Measurements from ENCODE around the gene RSPRY1.

Gene RSPRY1

DNA sequence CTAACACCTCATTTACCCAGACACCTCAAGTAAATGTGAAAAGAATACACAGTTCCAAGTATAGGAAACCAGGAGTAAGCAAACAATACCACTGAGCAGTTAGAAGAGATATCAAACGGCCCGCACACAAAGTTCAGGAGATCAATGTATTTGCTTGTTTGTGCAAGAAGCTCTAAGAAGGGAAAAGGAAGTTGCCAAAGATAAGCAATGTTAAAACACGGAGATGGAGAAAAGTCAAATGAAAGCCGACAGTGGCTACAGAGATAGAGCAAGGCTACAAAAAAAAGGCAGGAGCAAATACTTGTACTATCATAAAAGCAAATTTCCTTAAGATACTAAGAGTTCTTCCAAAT, 29.8 kb upstream of the RSPRY1 start:
- Histone ChIP-seq H3K9me3 (ENCODE audit: low read length) (no peaks in the 10 kb centered on the region), H3K36me3 (ENCODE audit: insufficient read depth, low read length) (peaks cover 38% of the 10 kb centered on the region), H3K27me3 (ENCODE audit: control insufficient read depth in 1 of 2, insufficient read depth in 2 of 2, low read length in 2 of 2) (no peaks in the 10 kb centered on the region), H3K27ac (ENCODE audit: low read depth, low read length) (no peak overlapping the region), H3K4me1 (ENCODE audit: insufficient read depth, low read length) (peaks cover 11% of the 10 kb centered on the region), H3K4me3 (ENCODE audit: low read depth in 1 of 2, low read length in 2 of 2) (no peak overlapping the region), H3K9ac (ENCODE audit: low read length) (no peak overlapping the region)

DNA sequence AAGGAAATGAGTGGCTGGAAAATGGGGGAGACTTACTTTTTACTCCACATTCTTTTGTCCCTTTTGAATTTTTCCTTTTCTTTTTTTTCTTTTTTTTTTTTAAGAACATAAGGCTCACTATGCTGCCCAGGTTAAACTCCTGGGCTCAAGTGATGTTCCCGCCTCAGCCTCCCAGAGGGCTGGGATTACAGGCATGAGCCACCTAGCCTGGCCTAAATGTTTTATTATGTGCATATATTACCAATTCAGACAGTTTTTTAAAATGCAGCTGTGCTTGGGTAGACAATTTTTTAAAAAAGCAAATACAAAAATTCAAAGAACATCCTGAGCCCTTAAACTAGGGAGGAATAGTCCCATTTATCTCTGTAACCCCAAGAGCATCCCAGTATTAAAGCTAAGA, 28.6 kb upstream of the RSPRY1 start:
- Histone ChIP-seq H3K27me3 (ENCODE audit: control insufficient read depth in 1 of 2, insufficient read depth in 2 of 2, low read length in 2 of 2) (no peaks in the 10 kb centered on the region), H3K4me1 (ENCODE audit: insufficient read depth, low read length) (peaks cover 11% of the 10 kb centered on the region), H3K9me3 (ENCODE audit: low read length) (no peaks in the 10 kb centered on the region), H3K4me3 (ENCODE audit: low read depth in 1 of 2, low read length in 2 of 2) (no peak overlapping the region), H3K36me3 (ENCODE audit: insufficient read depth, low read length) (peaks cover 35% of the 10 kb centered on the region), H3K9ac (ENCODE audit: low read length) (no peak overlapping the region), H3K27ac (ENCODE audit: low read depth, low read length) (no peak overlapping the region)

DNA sequence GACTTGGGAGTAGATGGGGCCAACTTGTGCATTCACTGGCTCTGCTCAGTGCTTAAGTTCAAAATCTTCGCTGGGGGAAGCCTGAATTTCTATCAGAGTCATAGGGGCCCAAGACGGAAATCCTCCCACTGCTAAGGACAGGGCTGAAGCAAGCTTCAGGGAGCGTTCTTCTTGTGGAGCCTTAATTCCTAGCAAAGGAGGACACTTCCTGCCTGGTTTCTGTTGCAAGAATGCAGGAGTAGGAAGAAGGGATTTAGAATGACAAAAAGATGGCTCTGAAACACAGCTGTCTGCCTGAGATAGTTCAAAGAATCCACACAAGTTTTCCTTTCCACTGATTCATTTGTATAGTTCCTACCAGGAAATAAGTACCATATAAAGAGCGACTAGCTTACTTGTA, 26.7 kb upstream of the RSPRY1 start:
- no peak overlapping the region for H3K27ac ChIP-seq (ENCODE audit: low read depth, low read length)
- H3K36me3 ChIP-seq (ENCODE audit: insufficient read depth, low read length): peaks cover 37% of the 10 kb centered on the region
- no peaks in the 10 kb centered on the region for H3K9me3 ChIP-seq (ENCODE audit: low read length)
- H3K9ac ChIP-seq (ENCODE audit: low read length): no peak overlapping the region
- H3K4me3 ChIP-seq (ENCODE audit: low read depth in 1 of 2, low read length in 2 of 2): no peak overlapping the region
- no peaks in the 10 kb centered on the region for H3K4me1 ChIP-seq (ENCODE audit: insufficient read depth, low read length)
- no peaks in the 10 kb centered on the region for H3K27me3 ChIP-seq (ENCODE audit: control insufficient read depth in 1 of 2, insufficient read depth in 2 of 2, low read length in 2 of 2)

DNA sequence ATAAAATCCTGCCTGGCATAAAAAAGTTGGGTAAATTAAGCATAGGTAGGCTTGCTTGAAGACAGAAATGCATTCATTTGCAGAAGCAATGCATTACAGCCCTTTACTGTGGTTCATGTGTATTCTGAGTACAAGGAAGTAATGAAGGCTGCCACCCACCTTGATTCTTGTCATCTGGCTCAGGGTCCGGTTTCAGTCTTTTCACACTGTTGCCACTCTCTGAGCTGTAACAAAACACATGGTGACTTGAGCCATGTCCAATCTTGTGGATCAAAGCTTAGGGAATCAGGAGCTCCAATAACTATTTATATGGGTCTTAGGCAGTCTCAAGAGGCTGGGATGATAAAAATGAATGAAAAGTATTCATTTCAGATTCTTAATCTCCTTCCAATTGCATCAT, 22.3 kb upstream of the RSPRY1 start:
- Histone ChIP-seq H3K9me3 (ENCODE audit: low read length) (no peaks in the 10 kb centered on the region), H3K4me1 (ENCODE audit: insufficient read depth, low read length) (no peaks in the 10 kb centered on the region)

DNA sequence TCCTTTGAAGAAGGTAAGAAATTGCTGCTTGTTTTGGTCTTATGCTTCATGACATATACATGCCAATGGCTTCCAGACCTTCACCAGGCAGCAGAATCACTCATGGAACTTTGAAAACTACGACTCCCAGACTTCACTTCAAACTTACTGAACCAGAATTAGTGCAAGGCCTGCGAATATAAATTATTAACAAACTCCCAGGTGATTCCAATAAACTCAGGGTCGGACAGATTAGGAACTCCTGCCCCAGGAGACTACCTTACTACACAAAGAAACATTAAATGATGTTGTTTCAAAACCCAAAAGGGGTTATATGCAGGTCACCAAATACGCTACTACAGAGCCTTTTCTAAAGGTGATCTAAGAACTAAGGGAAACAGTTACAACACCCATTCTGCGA, 20.6 kb upstream of the RSPRY1 start:
- Histone ChIP-seq H3K4me1 (ENCODE audit: insufficient read depth, low read length) (no peaks in the 10 kb centered on the region), H3K9me3 (ENCODE audit: low read length) (no peaks in the 10 kb centered on the region), H3K27ac (ENCODE audit: low read depth, low read length) (no peak overlapping the region), H3K4me3 (ENCODE audit: low read depth in 1 of 2, low read length in 2 of 2) (no peak overlapping the region), H3K36me3 (ENCODE audit: insufficient read depth, low read length) (peaks cover 45% of the 10 kb centered on the region), H3K27me3 (ENCODE audit: control insufficient read depth in 1 of 2, insufficient read depth in 2 of 2, low read length in 2 of 2) (no peaks in the 10 kb centered on the region), H3K9ac (ENCODE audit: low read length) (no peak overlapping the region)

More for the DNA sequence above, 22.3 kb upstream of the RSPRY1 start:
- H3K27me3 ChIP-seq (ENCODE audit: control insufficient read depth in 1 of 2, insufficient read depth in 2 of 2, low read length in 2 of 2): no peaks in the 10 kb centered on the region
- no peak overlapping the region for H3K27ac ChIP-seq (ENCODE audit: low read depth, low read length)
- H3K9ac ChIP-seq (ENCODE audit: low read length): no peak overlapping the region
- peaks cover 45% of the 10 kb centered on the region for H3K36me3 ChIP-seq (ENCODE audit: insufficient read depth, low read length)
- H3K4me3 ChIP-seq (ENCODE audit: low read depth in 1 of 2, low read length in 2 of 2): no peak overlapping the region

DNA sequence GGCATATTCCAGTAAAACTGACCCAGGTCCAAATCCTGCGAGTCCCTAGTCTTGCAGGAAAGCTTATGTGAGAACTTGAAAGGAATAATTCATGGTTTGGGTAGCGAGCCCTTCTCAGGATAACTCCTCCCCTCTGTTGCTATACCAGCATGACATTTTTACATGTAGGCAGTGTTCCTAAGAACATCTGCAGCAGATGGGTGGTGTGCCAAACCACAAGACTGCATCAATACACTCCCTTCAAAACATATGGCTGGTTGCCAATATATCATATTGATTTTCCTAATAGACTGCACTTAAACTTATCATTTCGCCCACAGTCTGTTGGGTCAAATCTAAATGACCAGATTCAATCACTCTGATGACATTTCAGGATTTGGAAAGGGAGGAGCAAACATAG, 20.2 kb upstream of the RSPRY1 start:
- no peaks in the 10 kb centered on the region for H3K27me3 ChIP-seq (ENCODE audit: control insufficient read depth in 1 of 2, insufficient read depth in 2 of 2, low read length in 2 of 2)
- H3K9me3 ChIP-seq (ENCODE audit: low read length): no peaks in the 10 kb centered on the region
- H3K27ac ChIP-seq (ENCODE audit: low read depth, low read length): no peak overlapping the region
- no peaks in the 10 kb centered on the region for H3K4me1 ChIP-seq (ENCODE audit: insufficient read depth, low read length)
- peaks cover 46% of the 10 kb centered on the region for H3K36me3 ChIP-seq (ENCODE audit: insufficient read depth, low read length)
- H3K4me3 ChIP-seq (ENCODE audit: low read depth in 1 of 2, low read length in 2 of 2): no peak overlapping the region
- H3K9ac ChIP-seq (ENCODE audit: low read length): no peak overlapping the region

DNA sequence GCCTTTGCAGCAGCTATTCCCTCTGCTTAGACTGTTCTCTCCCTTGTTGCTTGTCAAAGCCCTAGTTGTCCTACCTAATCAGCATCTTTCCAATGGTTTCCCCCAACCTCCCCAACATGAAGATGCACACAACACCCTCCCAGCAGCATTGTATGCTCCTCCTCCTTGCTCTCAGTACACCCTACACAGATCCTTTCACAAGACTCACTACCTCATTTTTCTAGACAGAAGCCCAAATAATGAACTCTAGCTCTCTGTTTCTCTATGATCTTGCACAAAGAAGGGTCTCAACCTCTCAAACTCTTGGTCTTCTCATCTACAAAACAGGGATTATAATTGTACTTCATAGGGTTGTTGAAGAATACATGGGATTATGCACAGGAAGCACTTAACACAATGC, 19.7 kb upstream of the RSPRY1 start:
- no peaks in the 10 kb centered on the region for H3K9me3 ChIP-seq (ENCODE audit: low read length)
- no peaks in the 10 kb centered on the region for H3K27me3 ChIP-seq (ENCODE audit: control insufficient read depth in 1 of 2, insufficient read depth in 2 of 2, low read length in 2 of 2)
- H3K9ac ChIP-seq (ENCODE audit: low read length): no peak overlapping the region
- no peak overlapping the region for H3K4me3 ChIP-seq (ENCODE audit: low read depth in 1 of 2, low read length in 2 of 2)
- no peak overlapping the region for H3K27ac ChIP-seq (ENCODE audit: low read depth, low read length)
- H3K36me3 ChIP-seq (ENCODE audit: insufficient read depth, low read length): peaks cover 51% of the 10 kb centered on the region
- H3K4me1 ChIP-seq (ENCODE audit: insufficient read depth, low read length): no peaks in the 10 kb centered on the region

DNA sequence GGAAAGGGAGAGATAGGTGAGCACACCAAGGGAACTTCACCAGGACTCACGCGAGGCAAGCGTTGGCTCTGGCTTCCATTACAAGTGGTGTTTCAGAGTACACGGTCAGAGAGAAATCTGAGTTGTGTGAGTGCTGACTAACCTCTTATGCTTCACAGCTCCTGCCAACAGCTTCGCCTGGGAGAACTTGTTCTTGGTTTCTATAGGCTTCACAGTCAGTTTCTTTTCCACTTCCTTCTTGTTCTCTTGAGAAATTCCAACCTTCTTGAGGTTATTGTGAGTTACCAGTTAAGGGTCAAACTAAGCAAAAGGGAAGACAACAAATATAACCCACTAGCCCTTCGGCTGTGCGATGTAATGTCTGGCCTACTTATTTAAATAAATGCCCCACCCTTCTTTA, 19.2 kb upstream of the RSPRY1 start:
- Histone ChIP-seq H3K4me1 (ENCODE audit: insufficient read depth, low read length) (no peaks in the 10 kb centered on the region), H3K27ac (ENCODE audit: low read depth, low read length) (no peak overlapping the region), H3K36me3 (ENCODE audit: insufficient read depth, low read length) (peaks cover 56% of the 10 kb centered on the region)

DNA sequence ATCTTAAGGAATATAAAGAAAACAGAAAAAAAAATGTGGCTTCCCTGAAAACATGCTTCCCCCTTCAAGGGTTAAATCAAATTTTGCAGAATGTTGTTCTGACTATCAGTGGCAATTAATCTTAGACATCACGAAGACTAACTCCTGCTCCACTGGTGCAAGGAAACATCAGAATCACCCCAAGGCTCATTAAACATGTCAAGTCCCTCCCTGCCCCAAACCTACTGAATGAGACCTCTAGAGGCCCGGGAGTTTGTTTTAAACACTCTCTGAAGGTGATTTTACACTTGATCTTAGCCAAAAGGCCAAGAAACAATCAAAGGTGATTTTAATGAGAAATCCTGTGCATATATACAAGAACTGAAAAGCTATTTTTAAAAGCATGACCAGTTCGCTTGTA, 18.6 kb upstream of the RSPRY1 start:
- Histone ChIP-seq H3K36me3 (ENCODE audit: insufficient read depth, low read length) (peaks cover 62% of the 10 kb centered on the region), H3K9ac (ENCODE audit: low read length) (no peak overlapping the region), H3K27me3 (ENCODE audit: control insufficient read depth in 1 of 2, insufficient read depth in 2 of 2, low read length in 2 of 2) (no peaks in the 10 kb centered on the region), H3K4me1 (ENCODE audit: insufficient read depth, low read length) (no peaks in the 10 kb centered on the region), H3K4me3 (ENCODE audit: low read depth in 1 of 2, low read length in 2 of 2) (no peak overlapping the region), H3K27ac (ENCODE audit: low read depth, low read length) (no peak overlapping the region), H3K9me3 (ENCODE audit: low read length) (no peaks in the 10 kb centered on the region)

More for the DNA sequence above, 19.2 kb upstream of the RSPRY1 start:
- H3K27me3 ChIP-seq (ENCODE audit: control insufficient read depth in 1 of 2, insufficient read depth in 2 of 2, low read length in 2 of 2): no peaks in the 10 kb centered on the region
- no peak overlapping the region for H3K4me3 ChIP-seq (ENCODE audit: low read depth in 1 of 2, low read length in 2 of 2)
- H3K9me3 ChIP-seq (ENCODE audit: low read length): no peaks in the 10 kb centered on the region
- no peak overlapping the region for H3K9ac ChIP-seq (ENCODE audit: low read length)

DNA sequence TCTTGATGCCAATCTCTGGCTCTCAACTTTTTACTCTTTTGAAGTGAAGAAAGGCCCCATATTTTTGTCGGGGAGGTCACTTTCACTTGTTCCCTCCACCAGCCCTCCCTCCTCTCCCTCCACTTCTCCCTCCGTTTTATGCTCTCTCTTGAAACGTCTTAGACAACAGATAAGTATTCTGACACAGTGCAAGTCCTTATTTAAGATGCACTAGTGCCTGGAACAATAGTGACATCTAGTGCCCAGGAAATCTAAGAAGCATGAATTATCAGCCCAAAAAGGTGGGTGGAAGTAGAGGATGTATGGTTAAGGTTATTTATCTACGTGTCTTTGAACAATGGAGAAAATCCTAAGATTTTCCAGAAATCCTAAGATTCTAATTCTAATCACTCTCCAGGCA, 18.2 kb upstream of the RSPRY1 start:
- Histone ChIP-seq H3K9ac (ENCODE audit: low read length) (no peak overlapping the region), H3K4me1 (ENCODE audit: insufficient read depth, low read length) (no peaks in the 10 kb centered on the region), H3K9me3 (ENCODE audit: low read length) (no peaks in the 10 kb centered on the region), H3K4me3 (ENCODE audit: low read depth in 1 of 2, low read length in 2 of 2) (no peak overlapping the region), H3K36me3 (ENCODE audit: insufficient read depth, low read length) (peaks cover 66% of the 10 kb centered on the region), H3K27me3 (ENCODE audit: control insufficient read depth in 1 of 2, insufficient read depth in 2 of 2, low read length in 2 of 2) (no peaks in the 10 kb centered on the region), H3K27ac (ENCODE audit: low read depth, low read length) (no peak overlapping the region)

DNA sequence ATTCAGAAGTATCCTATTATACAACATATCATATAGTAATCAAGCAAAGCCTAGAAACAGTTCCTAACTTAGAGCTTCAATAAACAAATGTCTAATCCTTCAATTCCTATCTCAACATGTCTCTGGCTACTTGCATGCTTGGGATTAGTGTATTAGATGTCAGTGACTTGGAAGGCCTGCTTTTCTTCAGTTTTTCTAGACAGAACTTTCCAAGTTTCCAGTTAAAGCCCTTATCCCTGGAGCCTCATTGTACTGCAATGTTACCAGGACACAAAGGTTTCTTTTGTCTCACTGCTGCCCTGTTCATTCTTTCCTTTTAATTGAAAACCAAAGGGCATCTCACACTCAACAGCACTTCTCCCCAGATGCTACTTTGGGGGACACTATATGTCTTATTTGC, 16.8 kb upstream of the RSPRY1 start:
- no peak overlapping the region for H3K27ac ChIP-seq (ENCODE audit: low read depth, low read length)
- H3K4me1 ChIP-seq (ENCODE audit: insufficient read depth, low read length): no peaks in the 10 kb centered on the region
- peaks cover 58% of the 10 kb centered on the region for H3K36me3 ChIP-seq (ENCODE audit: insufficient read depth, low read length)
- H3K9me3 ChIP-seq (ENCODE audit: low read length): no peaks in the 10 kb centered on the region
- H3K4me3 ChIP-seq (ENCODE audit: low read depth in 1 of 2, low read length in 2 of 2): no peak overlapping the region
- H3K27me3 ChIP-seq (ENCODE audit: control insufficient read depth in 1 of 2, insufficient read depth in 2 of 2, low read length in 2 of 2): no peaks in the 10 kb centered on the region
- H3K9ac ChIP-seq (ENCODE audit: low read length): no peak overlapping the region

DNA sequence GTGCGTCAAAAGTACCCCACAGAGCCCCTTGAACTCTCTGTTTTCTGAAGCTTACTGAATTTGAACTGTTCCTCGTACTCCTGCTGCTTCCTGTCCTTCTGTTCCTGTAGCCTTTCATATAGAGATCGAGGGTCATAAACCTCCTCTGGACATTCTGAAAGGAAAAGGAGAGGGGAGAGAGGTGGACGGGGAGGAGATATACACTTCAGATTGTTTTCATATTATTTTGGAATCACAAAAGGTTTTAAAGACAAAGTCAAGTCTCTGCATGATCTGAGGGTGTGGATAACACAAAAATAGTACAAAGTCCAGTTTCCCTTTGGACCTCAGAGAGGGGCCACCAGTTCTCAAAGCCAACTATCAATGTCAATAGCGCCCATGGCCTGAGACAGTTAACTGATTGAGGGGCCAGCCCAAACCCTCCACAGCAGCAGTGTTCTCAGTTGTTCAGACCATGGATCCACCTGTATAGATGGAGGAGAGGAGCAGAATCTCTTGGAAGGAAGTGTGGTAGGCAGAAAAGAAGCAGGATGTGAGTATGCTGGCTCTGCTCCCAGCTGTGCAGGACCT, 13.3 kb upstream of the RSPRY1 start:
- Histone ChIP-seq H3K9ac (ENCODE audit: low read length) (no peak overlapping the region), H3K27ac (ENCODE audit: low read depth, low read length) (no peak overlapping the region), H3K4me3 (ENCODE audit: low read depth in 1 of 2, low read length in 2 of 2) (no peak overlapping the region), H3K4me1 (ENCODE audit: insufficient read depth, low read length) (no peaks in the 10 kb centered on the region), H3K9me3 (ENCODE audit: low read length) (no peaks in the 10 kb centered on the region), H3K36me3 (ENCODE audit: insufficient read depth, low read length) (peaks cover 33% of the 10 kb centered on the region), H3K27me3 (ENCODE audit: control insufficient read depth in 1 of 2, insufficient read depth in 2 of 2, low read length in 2 of 2) (no peaks in the 10 kb centered on the region)
